ENCODE measurements around the gene FOXP1. TPM values are rescaled to one million over a fixed set of nuclear protein-coding genes. Genes with fewer than 3 reads are reported as not detected.

Gene FOXP1
- total RNA-seq (2011; cell fraction: chromatin; rRNA removed; ENCODE audit: low replicate concordance) = 73.6 and 125 TPM in 2 replicates
- total RNA-seq (2011; cell fraction: nucleolus; rRNA removed) = 34.0 and 46.2 TPM in 2 replicates
- total RNA-seq (2011; cell fraction: nucleoplasm; rRNA removed) = 82.5 and 144 TPM in 2 replicates
- 13.7 and 15.2 TPM in 2 replicates for total RNA-seq (2014; rRNA removed)
- 22.1 and 23.0 TPM in 2 replicates for total RNA-seq (2014; rRNA removed; fragmentation: Illumina TruSeq; extraction: Trizol)
- 34.5 and 35.1 TPM in 2 replicates for total RNA-seq (2015; rRNA removed; fragmentation: Illumina TruSeq; extraction: Trizol)
- 26.2 and 29.4 TPM in 2 replicates for total RNA-seq (2021)
- polyA plus RNA-seq (2011; rRNA removed) = 8.9 and 10.5 TPM in 2 replicates
- 5.1 and 8.3 TPM in 2 replicates for polyA plus RNA-seq (2011; cell fraction: cytosol; rRNA removed)
- polyA plus RNA-seq (2011; cell fraction: nucleus; rRNA removed) = 14.3 and 20.7 TPM in 2 replicates
- 14.7 and 17.1 TPM in 2 replicates for polyA plus RNA-seq (2012)
- polyA plus RNA-seq (2014; fragmentation: Illumina TruSeq; extraction: Trizol) = 10.7 TPM in 2 replicates
- polyA plus RNA-seq (2014; fragmentation: Nextera tagmentation; extraction: Ambion mirVana) = 10 to 100 TPM in 1 of 2 experiments, 1 to 10 TPM in 1; 7.7 to 13.8 TPM
- 6.1 and 8.0 TPM in 2 replicates for polyA plus RNA-seq (2014; rRNA removed)
- polyA minus RNA-seq (2011; rRNA and poly(A)+ RNA removed) = 46.8 and 48.2 TPM in 2 replicates
- 14.1 and 24.0 TPM in 2 replicates for polyA minus RNA-seq (2011; cell fraction: cytosol; rRNA and poly(A)+ RNA removed)
- polyA minus RNA-seq (2011; cell fraction: nucleus; rRNA and poly(A)+ RNA removed) = 54.0 and 77.8 TPM in 2 replicates
- Bru-seq, nascent RNA = percentile 77 among the genes with signal in this experiment
- percentile 81 among the genes with signal in this experiment for BruChase-seq, experiment 1, labeled RNA remaining after a 2-hour chase
- BruChase-seq, experiment 2, labeled RNA remaining after a 6-hour chase = percentile 85 among the genes with signal in this experiment
- long read RNA-seq, experiment 1, partial matches to known transcripts = 3 of 18 reads
- long read RNA-seq, experiment 1, other reads (novel, unspliced or antisense) = 9 of 18 reads
- long read RNA-seq, experiment 2, partial matches to known transcripts = 0 of 5 reads
- long read RNA-seq, experiment 2, other reads (novel, unspliced or antisense) = 5 of 5 reads
- long read RNA-seq, experiment 3, partial matches to known transcripts = 0 of 12 reads
- long read RNA-seq, experiment 3, other reads (novel, unspliced or antisense) = 6 of 12 reads

DNA sequence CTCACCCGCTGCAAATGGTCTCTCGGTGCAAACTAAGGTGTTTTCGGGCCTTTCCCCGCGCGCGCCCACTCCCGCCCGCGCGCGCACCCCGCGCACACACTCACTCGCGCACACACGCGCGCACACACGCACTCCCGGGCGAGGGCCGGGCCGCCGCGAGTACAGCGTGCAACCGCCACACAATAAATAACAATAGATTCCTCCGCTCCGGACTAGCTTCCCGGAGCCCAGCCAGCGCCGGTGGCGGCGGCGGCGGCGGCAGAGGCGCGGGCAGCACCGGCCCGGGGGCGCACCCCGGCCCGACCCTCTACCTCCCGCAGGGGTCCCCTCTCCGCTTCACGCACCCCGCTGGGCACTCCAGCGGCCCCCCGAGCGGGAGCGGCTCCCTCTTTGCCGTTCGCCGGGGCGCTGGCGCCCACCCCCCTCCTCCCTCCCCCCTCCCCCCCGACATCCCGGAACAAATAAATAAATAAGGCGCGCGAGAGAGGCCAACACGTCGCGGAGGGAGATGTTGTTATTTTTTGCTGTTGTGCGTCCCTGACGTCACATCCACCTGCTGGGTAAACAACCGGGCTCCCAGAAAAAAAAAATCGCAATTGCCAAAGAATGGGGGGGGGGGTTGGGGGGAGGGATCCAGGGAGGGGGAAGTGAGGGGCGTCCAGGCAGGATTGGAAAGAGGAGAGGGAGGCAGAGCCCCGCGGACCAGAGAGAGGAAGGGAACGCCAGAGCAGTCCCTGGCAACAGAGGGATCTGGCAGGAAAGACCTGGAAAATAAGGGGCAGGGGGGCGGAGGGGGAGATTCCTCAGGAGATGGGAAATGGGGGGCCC, at the start of gene FOXP1:
TSS of gene FOXP1 (minus strand) at position 163 of the 828 bp plus-strand sequence. CDS start 385,347 bp downstream, outside the sequence.
- H3K4me3 ChIP-seq = peak within 1 kb of the TSS; percentile 65
- ATAC-seq = peak; percentile 68
- BruUV-seq (replicated peaks) = no TSS peak
- H3K27me3 ChIP-seq (ENCODE audit: control insufficient read depth in 2 of 2, insufficient read depth in 2 of 2, low read length in 2 of 2) = no peaks in the 10 kb centered on the region
- POLR2A ChIA-PET = interaction anchor here (0.6 to 1.0 kb wide), 3 partner anchors 10 to 513 kb away, joined by 3 read pairs; no protein-coding TSS in a partner anchor
- H3K27ac ChIP-seq (ENCODE audit: extremely low read depth, low read depth, low read length) = peak within 1 kb of the TSS; percentile 90
- H3K9me3 ChIP-seq (replicated peaks; ENCODE audit: control insufficient read depth, insufficient read depth, low read depth, low read length) = no peaks in the 10 kb centered on the region
- WGBS (ENCODE audit: insufficient coverage, low coverage, missing lambda C conversion rate) = 1% methylated on average over 14 of the region's 75 CpGs
- no peak for FAIRE-seq
- in situ Hi-C loops (cut with MboI) (loop anchor here (25.0 kb wide), 1 partner anchor 571 kb away; no protein-coding TSS in a partner anchor), intact Hi-C loops (cut with micrococcal nuclease) (loop anchor here (2.0 to 10.0 kb wide), 7 partner anchors 41 to 579 kb away; no protein-coding TSS in a partner anchor)
- peak within 1 kb of the TSS; percentile 85 for H3K4me2 ChIP-seq (ENCODE audit: insufficient read depth, low read length)
- peak within 1 kb of the TSS; percentile 76 to 97 for H3K9ac ChIP-seq (ENCODE audit: insufficient read depth in 1 of 2, low read depth in 2 of 2, low read length in 2 of 2)
- CTCF ChIA-PET (ENCODE audit: low intra/inter-chr PET ratio) = interaction anchor here (0.7 kb wide), 1 partner anchor 94 kb away, joined by 3 read pairs; no protein-coding TSS in a partner anchor
- no peaks in the 10 kb centered on the region for H3K36me3 ChIP-seq (ENCODE audit: control insufficient read depth, insufficient read depth, low read length)
- no peaks in the 10 kb centered on the region for H4K20me1 ChIP-seq (replicated peaks; ENCODE audit: control insufficient read depth, insufficient read depth, low read length)
- H2AFZ ChIP-seq (ENCODE audit: low read depth, low read length) = peak within 1 kb of the TSS; percentile 84
- peaks cover 8 to 27% of the 10 kb centered on the region in 2 experiments; a peak in 4 of 5 replicates for H3K4me1 ChIP-seq (replicated peaks in 1 of 2; ENCODE audit: control insufficient read depth in 2 of 2, insufficient read depth in 2 of 2, low read length in 2 of 2)
- no peaks in the 10 kb centered on the region for H3K9me1 ChIP-seq (ENCODE audit: control insufficient read depth, insufficient read depth, low read length)
- peak; percentile 32 to 75 (median 43) for DNase-seq (ENCODE audit: extremely low read depth in 1 of 4, low spot score in 3 of 4)
- peaks cover 34% of the 10 kb centered on the region for H3K79me2 ChIP-seq (ENCODE audit: control insufficient read depth, insufficient read depth, low read length)
- 0 out of 2 replicates have a peak, but pooled peaks have one; percentile 24 for TF ChIP-seq ELF1 (tag; IDR thresholded peaks at IDR 0.05)
- TF ChIP-seq CXXC5 (CRISPR knock-in tag; IDR thresholded peaks at IDR 0.05) = peak; percentile 77
- TF ChIP-seq SAP30 (IDR thresholded peaks at IDR 0.05; ENCODE audit: borderline replicate concordance, insufficient read depth, low read depth, low read length, poor library complexity, severe bottlenecking) = peak; percentile 14
- peak; percentile 48 for TF ChIP-seq ATF1 (CRISPR knock-in tag; IDR thresholded peaks at IDR 0.05)
- no peak for TF ChIP-seq ATF1 (tag; IDR thresholded peaks at IDR 0.05)
- no peak for TF ChIP-seq CSDE1 (IDR thresholded peaks at IDR 0.05)
- TF ChIP-seq MEIS2 (IDR thresholded peaks at IDR 0.05; ENCODE audit: partially characterized antibody) = peak; percentile 18
- peak in 1 of 2 experiments; percentile 15; a peak in 1 of 4 replicates for TF ChIP-seq MAZ (CRISPR knock-in tag; conservative IDR thresholded peaks at IDR 0.05 in 1 of 2, IDR thresholded peaks at IDR 0.05 in 1 of 2)
- no peak for TF ChIP-seq CBFA2T3 (IDR thresholded peaks at IDR 0.05)
- peak; percentile 89 for TF ChIP-seq SAFB (IDR thresholded peaks at IDR 0.05; ENCODE audit: borderline replicate concordance, low read depth, low read length)
- no peak for TF ChIP-seq PBX2 (CRISPR knock-in tag; IDR thresholded peaks at IDR 0.05; ENCODE audit: low read depth)
- no peak for TF ChIP-seq PBX2 (tag; conservative IDR thresholded peaks at IDR 0.05; ENCODE audit: low read depth)
